GM12878 (cell line): ENCODE results near the gene ZNF3. TPM values are rescaled to one million over a fixed set of nuclear protein-coding genes. Genes with fewer than 3 reads are reported as not detected.

ENCODE experiments used
- BHLHE40 ChIP-seq, 2 experiments: fragments of 450-650 bp in 1 of 2; IDR thresholded peaks; 2 replicates each; pipeline ENCODE4 v1.6.1; 2011 to 2017; ENCODE audit warnings: low read depth in 2 of 2, borderline replicate concordance in 1 of 2, improper control_type of control experiment in 1 of 2, low read length in 1 of 2, mild to moderate bottlenecking in 1 of 2
- FOXM1 ChIP-seq: IDR thresholded peaks from 2 replicates; pipeline ENCODE4 v1.6.1; 2012; ENCODE audit warnings: low read depth, mild to moderate bottlenecking, inconsistent platforms, low read length, moderate library complexity
- HDAC2 ChIP-seq: fragments of 200-600 bp; sonication (generic); IDR thresholded peaks from 2 replicates; pipeline ENCODE4 v1.6.1; 2017
- HDGF ChIP-seq: fragments of 450-650 bp; IDR thresholded peaks from 2 replicates; pipeline ENCODE4 v1.6.1; 2016; ENCODE audit warnings: antibody characterized with exemption
- NR2C2 ChIP-seq: IDR thresholded peaks from 2 replicates; pipeline ENCODE4 v1.6.1; 2011; ENCODE audit warnings: borderline replicate concordance, low read depth; ENCODE audit not compliant: control insufficient read depth, insufficient read length
- SPI1 ChIP-seq: IDR thresholded peaks from 2 replicates; pipeline ENCODE4 v1.6.1; 2011; ENCODE audit warnings: low read depth, mild to moderate bottlenecking, low read length, moderate library complexity, borderline replicate concordance; ENCODE audit not compliant: insufficient read depth
- STAT1 ChIP-seq: fragments of 450-650 bp; conservative IDR thresholded peaks from 2 replicates; pipeline ENCODE4 v1.6.1; 2014; ENCODE audit warnings: antibody characterized with exemption, mild to moderate bottlenecking
- SUPT20H ChIP-seq: IDR thresholded peaks from 2 replicates; pipeline ENCODE4 v1.6.1; 2011; ENCODE audit warnings: low read depth, mild to moderate bottlenecking, low read length, moderate library complexity, borderline replicate concordance; ENCODE audit not compliant: control insufficient read depth
- SUZ12 ChIP-seq: fragments of 200-600 bp; sonication (generic); IDR thresholded peaks from one replicate; pipeline ENCODE4 v1.6.1; 2018; ENCODE audit warnings: antibody characterized with exemption, mild to moderate bottlenecking; ENCODE audit not compliant: unreplicated experiment
- polyA plus RNA-seq, 11 experiments: library from polyadenylated mRNA; depleted of rRNA in 4 of 11; unstranded in 6 of 11; stranded (reverse) in 5 of 11; fragments of >200 nt; fragmentation: Nextera tagmentation in 4 of 11; fragmentation: Illumina TruSeq in 1 of 11; extraction: Ambion mirVana in 4 of 11; extraction: Trizol in 1 of 11; gene quantifications; 1 replicate in 1 of 11; 2 replicates in 10 of 11; pipeline versions ENCODE4 v1.2.1 to v1.2.3, GENCODE V29; 2011 to 2016; ENCODE audit warnings: inconsistent platforms in 2 of 11, missing spikeins in 2 of 11, low read depth in 1 of 11
- total RNA-seq, 4 experiments: library from RNA; depleted of rRNA in 3 of 4; stranded (reverse); fragments of >200 nt in 3 of 4; fragmentation: Illumina TruSeq in 1 of 4; extraction: Trizol in 1 of 4; gene quantifications; 2 replicates each; pipeline versions ENCODE4 v1.2.1 to v1.2.3, GENCODE V29; 2013 to 2021
- TF ChIP-seq, protein P1 (sequence below): IDR thresholded peaks from 2 replicates; pipeline ENCODE4 v1.6.1; 2011; ENCODE audit warnings: low read depth, low read length, improper control_type of control experiment, borderline replicate concordance
- TF ChIP-seq, protein P2 (sequence below): fragments of 450-650 bp; IDR thresholded peaks from 2 replicates; pipeline ENCODE4 v1.6.1; 2014; ENCODE audit warnings: mild to moderate bottlenecking
- TF ChIP-seq, protein P3 (sequence below): IDR thresholded peaks from 2 replicates; pipeline ENCODE4 v1.6.1; 2012; ENCODE audit warnings: improper control_type of control experiment, low read depth, low read length; ENCODE audit not compliant: insufficient replicate concordance
- TF ChIP-seq, protein P4 (sequence below): fragments of 450-650 bp; conservative IDR thresholded peaks from 2 replicates; pipeline ENCODE4 v1.6.1; 2017; ENCODE audit warnings: mild to moderate bottlenecking, moderate library complexity
- TF ChIP-seq, protein P5 (sequence below): fragments of 450-650 bp; IDR thresholded peaks from 2 replicates; pipeline ENCODE4 v1.6.1; 2016; ENCODE audit warnings: mild to moderate bottlenecking, moderate library complexity, borderline replicate concordance

The ZNF3 gene
- total and polyA plus RNA-seq, 10 of the 15 experiments (the other 5 are each of a cell fraction or from before 2014, with no cell fraction given): 17.2 to 37.4 (median 29.4) TPM

DNA sequence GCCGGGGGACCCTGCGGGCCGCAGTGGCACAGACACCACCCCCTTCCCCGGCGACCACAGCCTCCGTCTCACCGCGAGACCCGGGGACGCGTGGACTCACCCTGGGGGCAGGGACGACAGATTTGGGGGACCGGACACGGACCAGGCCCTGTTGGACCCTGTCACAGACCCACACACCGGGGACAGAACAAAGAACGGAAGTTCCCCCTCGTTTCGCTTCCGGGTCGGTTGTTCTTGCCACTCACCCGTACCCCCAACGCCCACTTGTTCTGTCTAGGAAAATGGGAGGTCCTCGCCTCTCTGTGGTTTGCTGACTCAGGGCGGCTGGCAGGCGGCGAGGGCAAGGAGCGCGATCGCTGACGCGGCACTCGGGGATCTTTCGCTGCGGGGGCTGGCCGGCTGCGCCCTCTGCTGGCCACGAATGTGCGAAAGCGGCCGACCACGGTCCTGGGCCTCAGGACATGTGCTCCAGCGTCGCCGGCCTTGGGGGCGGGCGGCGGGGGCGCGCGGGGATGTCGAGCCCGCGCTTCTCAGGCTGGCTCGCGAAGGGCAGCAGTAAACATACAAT is at the start of gene ZNF3 (continued):
- TF ChIP-seq, protein P1, sequence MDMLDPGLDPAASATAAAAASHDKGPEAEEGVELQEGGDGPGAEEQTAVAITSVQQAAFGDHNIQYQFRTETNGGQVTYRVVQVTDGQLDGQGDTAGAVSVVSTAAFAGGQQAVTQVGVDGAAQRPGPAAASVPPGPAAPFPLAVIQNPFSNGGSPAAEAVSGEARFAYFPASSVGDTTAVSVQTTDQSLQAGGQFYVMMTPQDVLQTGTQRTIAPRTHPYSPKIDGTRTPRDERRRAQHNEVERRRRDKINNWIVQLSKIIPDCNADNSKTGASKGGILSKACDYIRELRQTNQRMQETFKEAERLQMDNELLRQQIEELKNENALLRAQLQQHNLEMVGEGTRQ: no peak; the same call in 1 of the 2 replicates
- no peak for TF ChIP-seq SUZ12
- TF ChIP-seq, protein P2, sequence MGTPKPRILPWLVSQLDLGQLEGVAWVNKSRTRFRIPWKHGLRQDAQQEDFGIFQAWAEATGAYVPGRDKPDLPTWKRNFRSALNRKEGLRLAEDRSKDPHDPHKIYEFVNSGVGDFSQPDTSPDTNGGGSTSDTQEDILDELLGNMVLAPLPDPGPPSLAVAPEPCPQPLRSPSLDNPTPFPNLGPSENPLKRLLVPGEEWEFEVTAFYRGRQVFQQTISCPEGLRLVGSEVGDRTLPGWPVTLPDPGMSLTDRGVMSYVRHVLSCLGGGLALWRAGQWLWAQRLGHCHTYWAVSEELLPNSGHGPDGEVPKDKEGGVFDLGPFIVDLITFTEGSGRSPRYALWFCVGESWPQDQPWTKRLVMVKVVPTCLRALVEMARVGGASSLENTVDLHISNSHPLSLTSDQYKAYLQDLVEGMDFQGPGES: peak; percentile 13; the same call in 1 of the 2 replicates
- no peak for TF ChIP-seq SUPT20H
- 0 out of 2 replicates have a peak, but pooled peaks have one; percentile 50 for TF ChIP-seq STAT1
- TF ChIP-seq FOXM1: 0 out of 2 replicates have a peak, but pooled peaks have one; percentile 42
- no peak for TF ChIP-seq HDGF
- peak in 1 of 2 experiments; percentile 85; a peak in 3 of 4 replicates for TF ChIP-seq BHLHE40 (IDR thresholded peaks at IDR 0.05; ENCODE audit: borderline replicate concordance in 1 of 2, low read depth in 2 of 2, low read length in 1 of 2)
- TF ChIP-seq HDAC2: no peak
- TF ChIP-seq, protein P3, sequence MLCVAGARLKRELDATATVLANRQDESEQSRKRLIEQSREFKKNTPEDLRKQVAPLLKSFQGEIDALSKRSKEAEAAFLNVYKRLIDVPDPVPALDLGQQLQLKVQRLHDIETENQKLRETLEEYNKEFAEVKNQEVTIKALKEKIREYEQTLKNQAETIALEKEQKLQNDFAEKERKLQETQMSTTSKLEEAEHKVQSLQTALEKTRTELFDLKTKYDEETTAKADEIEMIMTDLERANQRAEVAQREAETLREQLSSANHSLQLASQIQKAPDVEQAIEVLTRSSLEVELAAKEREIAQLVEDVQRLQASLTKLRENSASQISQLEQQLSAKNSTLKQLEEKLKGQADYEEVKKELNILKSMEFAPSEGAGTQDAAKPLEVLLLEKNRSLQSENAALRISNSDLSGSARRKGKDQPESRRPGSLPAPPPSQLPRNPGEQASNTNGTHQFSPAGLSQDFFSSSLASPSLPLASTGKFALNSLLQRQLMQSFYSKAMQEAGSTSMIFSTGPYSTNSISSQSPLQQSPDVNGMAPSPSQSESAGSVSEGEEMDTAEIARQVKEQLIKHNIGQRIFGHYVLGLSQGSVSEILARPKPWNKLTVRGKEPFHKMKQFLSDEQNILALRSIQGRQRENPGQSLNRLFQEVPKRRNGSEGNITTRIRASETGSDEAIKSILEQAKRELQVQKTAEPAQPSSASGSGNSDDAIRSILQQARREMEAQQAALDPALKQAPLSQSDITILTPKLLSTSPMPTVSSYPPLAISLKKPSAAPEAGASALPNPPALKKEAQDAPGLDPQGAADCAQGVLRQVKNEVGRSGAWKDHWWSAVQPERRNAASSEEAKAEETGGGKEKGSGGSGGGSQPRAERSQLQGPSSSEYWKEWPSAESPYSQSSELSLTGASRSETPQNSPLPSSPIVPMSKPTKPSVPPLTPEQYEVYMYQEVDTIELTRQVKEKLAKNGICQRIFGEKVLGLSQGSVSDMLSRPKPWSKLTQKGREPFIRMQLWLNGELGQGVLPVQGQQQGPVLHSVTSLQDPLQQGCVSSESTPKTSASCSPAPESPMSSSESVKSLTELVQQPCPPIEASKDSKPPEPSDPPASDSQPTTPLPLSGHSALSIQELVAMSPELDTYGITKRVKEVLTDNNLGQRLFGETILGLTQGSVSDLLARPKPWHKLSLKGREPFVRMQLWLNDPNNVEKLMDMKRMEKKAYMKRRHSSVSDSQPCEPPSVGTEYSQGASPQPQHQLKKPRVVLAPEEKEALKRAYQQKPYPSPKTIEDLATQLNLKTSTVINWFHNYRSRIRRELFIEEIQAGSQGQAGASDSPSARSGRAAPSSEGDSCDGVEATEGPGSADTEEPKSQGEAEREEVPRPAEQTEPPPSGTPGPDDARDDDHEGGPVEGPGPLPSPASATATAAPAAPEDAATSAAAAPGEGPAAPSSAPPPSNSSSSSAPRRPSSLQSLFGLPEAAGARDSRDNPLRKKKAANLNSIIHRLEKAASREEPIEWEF: no peak
- TF ChIP-seq, protein P4, sequence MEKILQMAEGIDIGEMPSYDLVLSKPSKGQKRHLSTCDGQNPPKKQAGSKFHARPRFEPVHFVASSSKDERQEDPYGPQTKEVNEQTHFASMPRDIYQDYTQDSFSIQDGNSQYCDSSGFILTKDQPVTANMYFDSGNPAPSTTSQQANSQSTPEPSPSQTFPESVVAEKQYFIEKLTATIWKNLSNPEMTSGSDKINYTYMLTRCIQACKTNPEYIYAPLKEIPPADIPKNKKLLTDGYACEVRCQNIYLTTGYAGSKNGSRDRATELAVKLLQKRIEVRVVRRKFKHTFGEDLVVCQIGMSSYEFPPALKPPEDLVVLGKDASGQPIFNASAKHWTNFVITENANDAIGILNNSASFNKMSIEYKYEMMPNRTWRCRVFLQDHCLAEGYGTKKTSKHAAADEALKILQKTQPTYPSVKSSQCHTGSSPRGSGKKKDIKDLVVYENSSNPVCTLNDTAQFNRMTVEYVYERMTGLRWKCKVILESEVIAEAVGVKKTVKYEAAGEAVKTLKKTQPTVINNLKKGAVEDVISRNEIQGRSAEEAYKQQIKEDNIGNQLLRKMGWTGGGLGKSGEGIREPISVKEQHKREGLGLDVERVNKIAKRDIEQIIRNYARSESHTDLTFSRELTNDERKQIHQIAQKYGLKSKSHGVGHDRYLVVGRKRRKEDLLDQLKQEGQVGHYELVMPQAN: peak; percentile 70
- TF ChIP-seq, protein P5, sequence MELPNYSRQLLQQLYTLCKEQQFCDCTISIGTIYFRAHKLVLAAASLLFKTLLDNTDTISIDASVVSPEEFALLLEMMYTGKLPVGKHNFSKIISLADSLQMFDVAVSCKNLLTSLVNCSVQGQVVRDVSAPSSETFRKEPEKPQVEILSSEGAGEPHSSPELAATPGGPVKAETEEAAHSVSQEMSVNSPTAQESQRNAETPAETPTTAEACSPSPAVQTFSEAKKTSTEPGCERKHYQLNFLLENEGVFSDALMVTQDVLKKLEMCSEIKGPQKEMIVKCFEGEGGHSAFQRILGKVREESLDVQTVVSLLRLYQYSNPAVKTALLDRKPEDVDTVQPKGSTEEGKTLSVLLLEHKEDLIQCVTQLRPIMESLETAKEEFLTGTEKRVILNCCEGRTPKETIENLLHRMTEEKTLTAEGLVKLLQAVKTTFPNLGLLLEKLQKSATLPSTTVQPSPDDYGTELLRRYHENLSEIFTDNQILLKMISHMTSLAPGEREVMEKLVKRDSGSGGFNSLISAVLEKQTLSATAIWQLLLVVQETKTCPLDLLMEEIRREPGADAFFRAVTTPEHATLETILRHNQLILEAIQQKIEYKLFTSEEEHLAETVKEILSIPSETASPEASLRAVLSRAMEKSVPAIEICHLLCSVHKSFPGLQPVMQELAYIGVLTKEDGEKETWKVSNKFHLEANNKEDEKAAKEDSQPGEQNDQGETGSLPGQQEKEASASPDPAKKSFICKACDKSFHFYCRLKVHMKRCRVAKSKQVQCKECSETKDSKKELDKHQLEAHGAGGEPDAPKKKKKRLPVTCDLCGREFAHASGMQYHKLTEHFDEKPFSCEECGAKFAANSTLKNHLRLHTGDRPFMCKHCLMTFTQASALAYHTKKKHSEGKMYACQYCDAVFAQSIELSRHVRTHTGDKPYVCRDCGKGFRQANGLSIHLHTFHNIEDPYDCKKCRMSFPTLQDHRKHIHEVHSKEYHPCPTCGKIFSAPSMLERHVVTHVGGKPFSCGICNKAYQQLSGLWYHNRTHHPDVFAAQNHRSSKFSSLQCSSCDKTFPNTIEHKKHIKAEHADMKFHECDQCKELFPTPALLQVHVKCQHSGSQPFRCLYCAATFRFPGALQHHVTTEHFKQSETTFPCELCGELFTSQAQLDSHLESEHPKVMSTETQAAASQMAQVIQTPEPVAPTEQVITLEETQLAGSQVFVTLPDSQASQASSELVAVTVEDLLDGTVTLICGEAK: peak; percentile 98
- TF ChIP-seq SPI1: peak; percentile 4; the same call in 1 of the 2 replicates
- peak; percentile 94 for TF ChIP-seq NR2C2
